ENCODE measurements around the gene SFRP2. TPM values are rescaled to one million over a fixed set of nuclear protein-coding genes. Genes with fewer than 3 reads are reported as not detected.

The SFRP2 gene
- total and polyA plus RNA-seq, 11 donors = 0.06 to 18.8 (median 0.37) TPM; not detected in 2

DNA sequence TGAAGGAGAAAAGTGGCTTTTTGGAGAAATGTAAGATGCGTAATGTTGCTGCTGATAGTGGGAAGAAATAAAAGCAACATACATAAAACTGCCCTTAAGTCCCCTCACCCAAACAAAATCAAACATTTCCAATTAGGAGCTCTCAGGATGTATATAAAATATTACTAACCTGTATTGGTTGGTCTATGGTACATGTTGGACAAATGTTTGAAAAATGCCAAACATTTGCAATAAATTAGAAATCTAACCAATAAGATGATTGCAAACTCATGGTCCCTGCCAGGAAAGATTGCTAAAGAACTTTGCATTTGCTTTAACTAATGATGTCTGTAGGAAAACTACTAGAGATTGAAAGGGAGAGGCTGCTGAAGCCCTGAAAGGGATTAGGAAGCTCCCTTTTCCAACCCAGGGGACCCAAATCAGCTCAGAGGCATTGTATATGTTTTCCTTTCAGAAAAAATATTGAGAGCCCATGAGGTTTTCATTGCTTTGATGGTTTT, 1.8 kb downstream of the SFRP2 start:
- ATAC-seq = no peak
- Histone ChIP-seq H3K27ac (no peak overlapping the region), H3K36me3 (no peaks in the 10 kb centered on the region), H3K4me1 (peaks cover 3 to 29% (median 18%) of the 10 kb centered on the region in 12 donors), H3K4me3 (no peak overlapping the region), H3K27me3 (peaks cover 36 to 90% (median 53%) of the 10 kb centered on the region in 9 donors), H3K9me3 (no peaks in the 10 kb centered on the region)
- TF ChIP-seq, protein P1, sequence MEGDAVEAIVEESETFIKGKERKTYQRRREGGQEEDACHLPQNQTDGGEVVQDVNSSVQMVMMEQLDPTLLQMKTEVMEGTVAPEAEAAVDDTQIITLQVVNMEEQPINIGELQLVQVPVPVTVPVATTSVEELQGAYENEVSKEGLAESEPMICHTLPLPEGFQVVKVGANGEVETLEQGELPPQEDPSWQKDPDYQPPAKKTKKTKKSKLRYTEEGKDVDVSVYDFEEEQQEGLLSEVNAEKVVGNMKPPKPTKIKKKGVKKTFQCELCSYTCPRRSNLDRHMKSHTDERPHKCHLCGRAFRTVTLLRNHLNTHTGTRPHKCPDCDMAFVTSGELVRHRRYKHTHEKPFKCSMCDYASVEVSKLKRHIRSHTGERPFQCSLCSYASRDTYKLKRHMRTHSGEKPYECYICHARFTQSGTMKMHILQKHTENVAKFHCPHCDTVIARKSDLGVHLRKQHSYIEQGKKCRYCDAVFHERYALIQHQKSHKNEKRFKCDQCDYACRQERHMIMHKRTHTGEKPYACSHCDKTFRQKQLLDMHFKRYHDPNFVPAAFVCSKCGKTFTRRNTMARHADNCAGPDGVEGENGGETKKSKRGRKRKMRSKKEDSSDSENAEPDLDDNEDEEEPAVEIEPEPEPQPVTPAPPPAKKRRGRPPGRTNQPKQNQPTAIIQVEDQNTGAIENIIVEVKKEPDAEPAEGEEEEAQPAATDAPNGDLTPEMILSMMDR (IDR thresholded peaks at IDR 0.05) = no peak
- TF ChIP-seq POLR2A (IDR thresholded peaks at IDR 0.05) = no peak
- DNase-seq = no peak
- intact Hi-C loops (cut with DNase I) = loop anchor here in 5 of 10 donors (5.0 to 10.0 kb wide), 4 partner anchors 518 to 718 kb away; no protein-coding TSS in a partner anchor
- WGBS, 4 donors = 66 to 77% (median 74%) methylated on average over 1 of the region's 1 CpG

DNA sequence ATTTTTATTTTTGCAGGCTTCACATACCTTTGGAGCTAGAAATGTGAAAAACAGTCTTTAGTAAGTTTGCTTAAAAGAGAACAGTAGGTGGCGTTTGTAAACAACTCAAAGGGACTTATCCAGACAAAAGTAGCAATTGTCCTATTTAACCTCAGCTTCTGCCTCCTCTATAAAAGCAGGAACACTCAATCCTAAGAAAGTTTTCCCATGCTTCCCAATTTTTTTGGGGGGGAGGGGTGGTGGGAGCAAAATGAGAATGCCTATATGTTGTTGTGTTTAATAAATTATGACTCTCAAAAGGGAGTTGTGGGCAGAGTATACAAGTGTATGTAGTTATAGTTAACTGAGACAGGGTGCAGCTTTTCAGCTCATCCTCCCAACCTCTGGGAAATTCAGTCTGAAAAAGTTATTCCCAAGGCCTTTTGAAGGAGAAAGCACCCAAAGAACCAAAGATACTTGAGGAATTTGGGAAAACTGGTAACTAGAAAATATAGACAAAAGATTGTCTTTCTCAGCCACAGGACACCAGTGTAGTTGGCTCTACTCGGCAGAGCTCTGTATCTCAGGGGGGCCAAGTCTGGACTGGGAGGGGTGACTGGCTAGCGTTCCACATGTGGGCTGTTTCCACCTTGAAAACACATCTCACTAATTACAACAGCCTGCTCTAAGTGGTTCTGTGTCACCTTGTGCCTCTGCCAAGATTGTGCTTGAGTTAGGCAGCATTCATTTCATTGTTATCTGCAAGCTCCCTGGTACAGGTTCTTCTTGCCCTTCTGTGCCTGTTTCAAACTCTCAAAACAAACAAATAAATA, 2.8 kb downstream of the SFRP2 start:
- H3K36me3 ChIP-seq = no peaks in the 10 kb centered on the region
- TF ChIP-seq, protein P1 (IDR thresholded peaks at IDR 0.05) = peak in 7 of 12 donors; percentile 19 to 47 (median 34)
- no peak for TF ChIP-seq POLR2A (IDR thresholded peaks at IDR 0.05)
- no peak overlapping the region for H3K27ac ChIP-seq
- peaks cover 26 to 86% (median 43%) of the 10 kb centered on the region in 9 donors for H3K27me3 ChIP-seq
- 6 to 15% (median 9%) methylated on average over 3 of the region's 3 CpGs for WGBS, 4 donors
- H3K4me1 ChIP-seq = peaks cover 0 to 19% (median 14%) of the 10 kb centered on the region in 12 donors
- intact Hi-C loops (cut with DNase I) = loop anchor here in 5 of 10 donors (5.0 to 10.0 kb wide), 4 partner anchors 519 to 719 kb away; no protein-coding TSS in a partner anchor
- no peak for DNase-seq
- no peak overlapping the region for H3K4me3 ChIP-seq
- no peak for ATAC-seq
- no peaks in the 10 kb centered on the region for H3K9me3 ChIP-seq

DNA sequence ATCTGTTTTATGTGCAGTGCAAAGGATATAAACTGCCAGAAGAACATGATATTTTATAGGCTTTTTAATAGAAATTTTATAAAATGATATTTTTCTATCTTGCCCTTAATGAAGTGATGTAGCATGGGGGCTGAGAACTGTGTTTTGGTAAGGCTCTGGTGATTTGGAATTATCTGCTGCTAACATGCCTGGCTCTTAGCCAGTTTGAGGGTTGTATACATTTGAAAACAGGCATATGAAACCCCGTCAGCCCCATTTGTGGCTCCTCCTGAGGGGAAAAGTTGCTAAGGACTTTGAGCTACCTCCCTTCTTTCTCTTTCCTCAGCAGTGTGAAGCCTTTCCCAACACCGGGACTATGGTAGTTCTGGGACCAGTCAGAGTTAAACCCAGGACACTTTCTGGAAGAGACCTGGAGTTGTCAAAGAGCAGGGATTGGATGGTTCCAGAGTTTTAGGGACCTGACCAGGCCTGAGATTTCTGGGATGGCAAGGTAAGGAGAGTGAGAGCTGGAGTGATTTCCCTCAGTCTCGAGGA, 4.7 kb downstream of the SFRP2 start:
- intact Hi-C loops (cut with DNase I) = loop anchor here in 4 of 10 donors (10.0 kb wide), 3 partner anchors 521 to 721 kb away; no protein-coding TSS in a partner anchor
- Histone ChIP-seq H3K36me3 (no peaks in the 10 kb centered on the region), H3K4me1 (peaks cover 0 to 10% (median 9%) of the 10 kb centered on the region in 12 donors), H3K9me3 (no peaks in the 10 kb centered on the region), H3K4me3 (no peak overlapping the region), H3K27ac (no peak overlapping the region), H3K27me3 (peaks cover 9 to 83% (median 30%) of the 10 kb centered on the region in 9 donors)
- DNase-seq = no peak
- WGBS, 4 donors = 68 to 78% (median 73%) methylated on average over 3 of the region's 3 CpGs
- TF ChIP-seq POLR2A (IDR thresholded peaks at IDR 0.05) = no peak
- TF ChIP-seq, protein P1 (IDR thresholded peaks at IDR 0.05) = no peak
- no peak for ATAC-seq

DNA sequence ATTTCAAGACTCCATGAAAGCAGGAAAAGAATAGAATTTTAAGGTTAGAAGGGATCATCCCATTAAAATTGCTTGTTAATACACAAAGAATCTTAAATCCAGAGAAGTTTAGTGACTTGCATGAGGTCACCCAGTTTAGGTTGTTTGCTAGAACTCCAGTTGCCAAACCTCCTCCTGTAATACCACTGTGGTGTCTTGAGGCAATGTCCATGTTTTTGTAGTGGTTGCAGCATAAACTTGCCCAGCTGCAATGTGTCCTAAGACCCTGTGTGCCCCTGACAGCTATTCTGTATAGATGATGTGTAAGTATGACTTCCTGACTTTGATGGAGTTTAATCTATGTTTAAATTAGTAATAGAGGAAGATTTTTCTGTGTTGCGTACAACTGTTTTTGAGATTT, 6.3 kb downstream of the SFRP2 start:
- H3K36me3 ChIP-seq = no peaks in the 10 kb centered on the region
- intact Hi-C loops (cut with DNase I) = loop anchor here in 4 of 10 donors (10.0 kb wide), 3 partner anchors 522 to 722 kb away; no protein-coding TSS in a partner anchor

More for the DNA sequence above, 6.3 kb downstream of the SFRP2 start:
- Histone ChIP-seq H3K27me3 (peaks cover 0 to 71% (median 14%) of the 10 kb centered on the region in 9 donors), H3K4me3 (no peak overlapping the region), H3K9me3 (peaks cover 0 to 5% (median 0%) of the 10 kb centered on the region in 12 donors), H3K4me1 (no peaks in the 10 kb centered on the region), H3K27ac (no peak overlapping the region)
- WGBS, 4 donors = 90 to 100% (median 99%) methylated on average over 1 of the region's 1 CpG
- TF ChIP-seq POLR2A (IDR thresholded peaks at IDR 0.05) = no peak
- TF ChIP-seq, protein P1 (IDR thresholded peaks at IDR 0.05) = no peak
- ATAC-seq (no peak), DNase-seq (no peak)

Measured in heart left ventricle (tissue), 16 donors.